GM12872 (cell line): ENCODE data around the gene ERC1.

ENCODE experiments used
- CTCF ChIP-seq: IDR thresholded peaks from 3 replicates; pipeline ENCODE4 v1.5.1; 2011; ENCODE audit warnings: low read depth, mild to moderate bottlenecking, low read length, moderate library complexity; ENCODE audit not compliant: insufficient read depth

Gene ERC1

GRCh38 chr12:981961-982360, 9.1 kb upstream of the ERC1 start:
- TF ChIP-seq CTCF: no peak

- no peak for TF ChIP-seq CTCF
Measured at GRCh38 chr12:988646-989045, 2.4 kb upstream of the ERC1 start.

- TF ChIP-seq CTCF: no peak
Measured at GRCh38 chr12:989051-989450, 2.0 kb upstream of the ERC1 start.

GRCh38 chr12:989751-990660, 1.0 kb upstream of the ERC1 start:
- no peak for TF ChIP-seq CTCF

- no peak for TF ChIP-seq CTCF
Measured at GRCh38 chr12:991350-992333, 619 bp downstream of the ERC1 start.

- no peak for TF ChIP-seq CTCF
Measured at GRCh38 chr12:992647-993046, 1.6 kb downstream of the ERC1 start.

GRCh38 chr12:996881-997280, 5.9 kb downstream of the ERC1 start:
- no peak for TF ChIP-seq CTCF
